Fibroblast of upper back skin (primary cell): ENCODE data around the gene CASP14.
"Not testable (repeated sequence)": the region's sequence is repeated elsewhere in the genome, so short reads cannot be mapped to it uniquely, and the experiment has no call there.

Source experiments
- DNase-seq: peaks from one replicate; pipeline ENCODE4 v3.0.0-alpha.2; 2013

Gene CASP14, protein sequence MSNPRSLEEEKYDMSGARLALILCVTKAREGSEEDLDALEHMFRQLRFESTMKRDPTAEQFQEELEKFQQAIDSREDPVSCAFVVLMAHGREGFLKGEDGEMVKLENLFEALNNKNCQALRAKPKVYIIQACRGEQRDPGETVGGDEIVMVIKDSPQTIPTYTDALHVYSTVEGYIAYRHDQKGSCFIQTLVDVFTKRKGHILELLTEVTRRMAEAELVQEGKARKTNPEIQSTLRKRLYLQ

DNA sequence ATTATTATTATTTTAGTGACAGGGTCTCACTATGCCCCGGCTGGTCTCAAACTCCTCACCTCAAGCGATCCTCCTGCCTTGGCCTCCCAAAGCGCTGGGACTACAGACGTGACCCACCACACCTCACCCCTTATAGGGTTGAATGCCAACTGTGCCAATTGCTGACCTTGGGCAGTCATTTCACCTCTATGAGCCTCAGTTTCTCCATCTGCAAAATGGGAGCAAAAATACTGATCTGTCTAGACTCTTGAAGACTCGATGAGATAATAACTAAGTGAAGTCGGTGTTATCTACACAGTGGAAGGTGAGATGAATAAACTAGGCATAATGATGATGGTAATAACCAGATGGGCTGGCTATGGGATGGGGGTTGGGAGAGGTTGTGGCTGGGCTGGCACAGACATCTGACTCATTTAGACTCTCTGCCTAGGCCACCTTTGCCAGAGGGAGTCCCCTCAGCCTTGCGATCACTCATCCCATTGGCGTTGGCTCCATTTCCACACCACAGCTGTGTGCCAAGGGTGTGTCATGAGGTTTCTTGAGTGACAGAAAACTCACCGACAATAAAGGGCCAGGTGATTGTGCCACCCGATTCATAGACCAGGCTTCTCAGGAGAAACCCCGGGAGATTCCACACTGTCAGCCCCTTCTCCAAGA is at the start of gene CASP14:
CASP14 (plus strand) TSS at position 596 of the 657 bp plus-strand sequence. CDS start 2,772 bp downstream, outside the sequence.
- DNase-seq = no peak

DNA sequence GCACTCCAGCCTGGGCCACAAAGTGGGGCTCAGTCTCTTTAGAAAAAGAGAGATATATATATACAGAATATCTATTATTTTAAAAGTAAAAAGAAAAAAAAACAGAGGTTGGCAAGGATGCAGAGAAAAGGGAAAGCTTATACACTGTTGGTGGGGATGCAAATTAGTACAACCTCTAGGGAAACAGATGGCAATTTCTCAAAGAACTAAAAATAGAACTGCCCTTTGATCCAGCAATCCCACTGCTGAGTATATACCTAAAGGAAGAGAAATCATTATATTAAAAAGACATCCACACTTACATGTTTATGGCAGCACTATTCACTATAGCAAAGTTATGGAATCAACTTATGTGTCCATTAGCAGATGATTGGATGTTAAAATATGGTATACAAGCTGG is 41.0 kb upstream of the CASP14 start:
- no peak for DNase-seq

DNA sequence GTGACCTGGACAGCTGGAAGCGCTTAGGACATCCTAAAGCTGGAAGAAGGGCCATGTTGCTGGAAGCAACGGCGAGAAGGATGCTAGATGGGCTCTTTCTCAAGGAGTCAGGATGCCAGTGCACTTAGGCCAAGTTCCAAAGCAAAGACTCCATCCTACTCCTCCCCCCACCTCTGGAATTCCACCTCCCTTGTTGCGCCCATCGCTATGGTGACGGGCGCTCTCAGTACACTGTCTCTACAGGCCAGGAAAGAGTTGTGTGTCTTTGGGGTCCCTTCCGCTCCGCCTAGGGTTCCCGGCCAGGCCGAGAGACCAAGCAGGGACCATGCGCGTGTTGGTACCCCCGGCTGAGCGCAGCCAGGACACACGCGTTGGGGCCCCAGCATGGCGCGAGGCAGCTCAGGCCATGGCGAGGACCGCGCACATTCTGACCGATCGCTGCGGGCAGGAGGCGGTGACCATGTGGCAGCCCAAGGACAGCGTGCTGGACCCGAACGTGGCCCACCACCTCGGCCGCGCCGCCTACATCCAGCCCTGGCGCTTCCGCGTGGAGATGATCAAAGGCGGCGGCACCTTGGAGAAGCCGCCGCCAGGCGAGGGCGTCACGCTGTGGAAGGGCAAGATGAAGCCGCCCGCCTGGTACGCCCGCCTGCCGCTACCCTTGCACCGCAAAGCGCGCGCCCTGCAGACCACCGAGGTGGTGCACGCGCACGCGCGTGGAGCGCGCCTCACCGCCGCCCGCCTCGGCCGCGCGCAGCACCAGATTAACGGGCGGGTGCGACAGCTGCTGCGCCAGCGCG is 38.6 kb upstream of the CASP14 start:
- no peak for DNase-seq

DNA sequence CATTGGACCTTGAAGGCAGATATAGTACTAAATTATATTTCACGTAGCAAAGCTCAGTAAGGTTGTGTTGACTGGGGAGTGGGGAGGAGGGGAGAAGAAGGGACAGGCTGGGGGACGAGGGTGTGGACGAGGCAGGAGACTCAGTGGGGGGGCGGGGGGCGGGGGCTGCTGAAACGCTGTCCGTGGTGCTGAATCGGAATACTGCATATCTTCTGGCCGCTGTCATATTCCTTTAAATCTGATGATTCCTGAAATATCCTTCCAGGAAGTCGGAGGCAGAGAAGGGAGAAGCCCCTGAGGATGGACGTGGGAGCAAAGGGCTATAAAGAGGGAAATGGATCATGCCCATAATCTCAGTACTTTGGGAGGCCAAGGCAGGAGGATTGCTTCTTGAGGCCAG is 34.7 kb upstream of the CASP14 start:
- no peak for DNase-seq

DNA sequence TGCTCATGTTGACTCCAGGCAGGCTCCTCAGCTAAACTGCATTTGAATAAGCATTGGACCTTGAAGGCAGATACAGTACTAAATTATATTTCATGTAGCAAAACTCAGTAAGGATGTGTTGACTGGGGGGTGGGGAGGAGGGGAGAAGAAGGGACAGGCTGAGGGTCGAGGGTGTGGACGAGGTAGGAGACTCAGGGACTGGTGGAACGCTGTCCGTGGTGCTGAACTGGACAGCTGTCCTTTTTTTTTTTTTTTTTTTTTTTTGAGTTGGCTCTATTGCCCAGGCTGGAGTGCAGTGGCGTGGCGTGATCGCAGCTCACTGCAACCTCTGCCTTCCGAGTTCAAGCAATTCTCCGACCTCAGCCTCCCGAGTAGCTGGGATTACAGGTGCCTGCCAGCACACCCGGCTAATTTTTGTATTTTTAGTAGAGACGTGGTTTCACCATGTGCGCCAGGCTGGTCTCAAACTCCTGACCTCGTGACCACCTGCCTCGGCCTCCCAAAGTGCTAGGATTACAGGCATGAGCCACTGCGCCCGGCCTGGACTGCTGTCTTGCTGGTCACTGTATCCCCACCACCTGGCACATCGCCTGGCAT is 33.2 kb upstream of the CASP14 start:
- DNase-seq = peak; percentile 2

DNA sequence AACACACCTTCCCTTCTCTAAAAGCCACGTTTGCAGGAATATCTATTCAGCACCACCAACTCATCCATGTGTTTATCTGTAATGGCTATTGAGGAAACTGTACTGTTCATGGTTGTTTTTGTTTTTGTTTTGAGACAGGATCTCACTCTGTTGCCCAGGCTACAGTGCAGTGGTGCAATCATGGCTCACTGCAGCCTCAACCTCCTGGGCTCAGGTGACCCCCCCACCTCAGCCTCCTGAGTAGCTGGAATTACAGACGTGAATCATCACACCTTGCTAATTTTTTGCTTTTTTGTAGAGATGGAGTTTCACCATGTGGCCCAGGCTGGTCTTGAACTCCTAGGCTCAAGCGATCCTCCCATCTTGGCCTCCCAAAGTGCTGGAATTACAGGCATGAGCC is 30.4 kb upstream of the CASP14 start:
- DNase-seq = not testable (repeated sequence)

DNA sequence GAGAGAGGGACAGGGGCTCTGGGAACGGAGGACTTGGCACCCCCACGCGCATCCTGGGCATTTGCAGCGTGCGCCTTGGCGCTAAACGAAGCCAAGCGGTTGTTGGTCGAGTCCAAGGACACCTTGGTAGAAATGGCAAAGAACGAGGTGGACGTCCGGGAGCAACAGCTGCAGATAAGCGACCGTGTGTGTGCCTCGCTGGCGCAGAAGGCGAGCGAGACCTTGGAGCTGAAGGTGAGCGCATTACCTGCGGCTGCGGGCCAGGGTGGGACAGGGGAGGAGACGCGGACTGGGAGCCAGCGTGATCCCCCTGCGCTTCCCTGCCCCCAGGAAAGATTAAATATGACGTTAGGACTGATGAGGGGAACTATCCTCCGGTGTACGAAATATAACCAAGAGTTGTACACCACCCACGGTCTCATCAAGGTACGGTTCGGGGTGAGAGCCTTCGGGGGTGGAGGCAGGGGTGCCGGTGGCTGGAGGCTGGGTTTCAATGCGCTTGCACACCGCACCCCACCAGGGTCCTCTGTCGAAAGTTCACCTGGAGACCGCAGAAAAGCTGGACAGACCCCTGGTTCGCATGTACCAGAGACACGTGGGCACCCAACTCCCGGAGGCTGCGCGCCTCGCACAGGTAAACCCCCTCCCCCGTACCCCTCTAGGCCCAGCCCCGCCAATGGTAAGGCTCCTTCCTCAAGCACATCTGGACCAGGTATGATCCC is 27.8 kb upstream of the CASP14 start:
- no peak for DNase-seq

DNA sequence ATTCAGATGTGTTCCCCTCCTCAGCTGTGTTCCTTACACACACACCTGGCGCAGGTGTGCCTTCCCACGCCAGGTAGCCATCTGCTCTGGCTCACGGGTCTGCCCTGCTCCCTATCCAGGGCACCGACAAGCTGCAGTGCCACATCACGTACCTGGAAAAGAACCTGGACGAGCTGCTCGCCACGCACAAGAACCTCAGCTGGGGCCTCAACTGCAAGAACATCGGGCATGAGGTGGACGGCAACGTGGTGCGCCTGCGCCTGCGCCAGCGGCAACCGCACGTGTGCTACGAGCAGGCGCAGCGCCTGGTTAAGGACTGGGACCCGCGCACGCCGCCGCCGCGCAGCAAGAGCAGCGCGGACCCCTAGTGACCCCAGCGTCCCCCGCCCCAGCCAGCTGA is 26.5 kb upstream of the CASP14 start:
- DNase-seq = no peak

DNA sequence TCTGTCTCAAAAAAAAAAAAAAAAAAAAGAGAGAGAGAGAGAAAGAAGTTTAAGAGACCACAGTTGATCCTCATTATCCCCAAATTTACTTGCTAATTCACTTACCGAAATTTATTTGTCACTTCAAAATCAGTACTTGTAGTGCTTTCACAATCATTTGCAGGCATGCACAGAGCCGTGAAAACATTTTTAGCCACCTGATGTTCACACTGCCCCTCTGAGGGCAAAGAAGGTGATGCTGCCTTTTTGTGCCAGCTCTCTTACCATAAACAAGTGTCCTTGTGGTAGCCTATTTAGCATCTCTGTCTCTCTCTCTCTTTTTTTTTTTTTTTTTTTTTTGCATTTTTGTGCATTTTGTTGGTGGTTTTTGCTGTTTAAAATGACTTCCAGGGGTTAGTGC is 24.1 kb upstream of the CASP14 start:
- no peak for DNase-seq

DNA sequence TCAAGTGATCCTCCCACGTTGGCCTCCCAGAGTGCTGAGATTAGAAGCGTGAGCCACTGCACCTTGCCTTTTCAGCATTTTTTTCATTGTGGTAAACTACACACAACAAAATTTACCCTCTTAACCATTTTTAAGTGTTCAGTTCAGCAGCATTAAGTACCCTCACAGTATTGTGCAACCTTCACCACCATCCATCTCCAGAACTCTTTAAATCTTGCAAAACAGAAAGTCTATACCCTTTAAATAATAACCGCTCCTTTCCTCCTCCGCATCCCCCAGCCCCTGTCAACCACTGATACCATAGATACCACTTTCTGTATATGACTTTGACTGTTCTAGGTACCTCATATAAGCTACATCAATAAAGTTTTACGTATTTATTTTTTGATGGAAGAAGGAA is 20.8 kb upstream of the CASP14 start:
- no peak for DNase-seq

DNA sequence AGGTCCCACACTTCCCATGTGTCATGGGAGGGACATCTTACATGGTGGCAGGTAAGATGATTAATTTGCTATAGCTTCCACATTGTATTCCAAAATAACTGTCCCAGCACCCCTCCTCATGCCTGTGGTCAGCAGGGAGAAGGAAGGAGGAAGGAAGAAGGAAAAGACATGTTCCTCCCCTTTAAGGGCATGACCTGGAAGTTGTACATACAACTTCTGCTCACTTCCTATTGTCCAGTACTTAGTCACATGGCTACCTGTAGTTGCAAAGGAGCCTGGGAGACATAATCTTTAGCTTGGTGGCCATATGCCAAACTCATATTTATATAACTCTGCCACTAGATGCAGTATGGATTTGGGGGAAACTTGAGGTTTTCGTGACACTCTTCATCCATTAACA is 17.6 kb upstream of the CASP14 start:
- no peak for DNase-seq

DNA sequence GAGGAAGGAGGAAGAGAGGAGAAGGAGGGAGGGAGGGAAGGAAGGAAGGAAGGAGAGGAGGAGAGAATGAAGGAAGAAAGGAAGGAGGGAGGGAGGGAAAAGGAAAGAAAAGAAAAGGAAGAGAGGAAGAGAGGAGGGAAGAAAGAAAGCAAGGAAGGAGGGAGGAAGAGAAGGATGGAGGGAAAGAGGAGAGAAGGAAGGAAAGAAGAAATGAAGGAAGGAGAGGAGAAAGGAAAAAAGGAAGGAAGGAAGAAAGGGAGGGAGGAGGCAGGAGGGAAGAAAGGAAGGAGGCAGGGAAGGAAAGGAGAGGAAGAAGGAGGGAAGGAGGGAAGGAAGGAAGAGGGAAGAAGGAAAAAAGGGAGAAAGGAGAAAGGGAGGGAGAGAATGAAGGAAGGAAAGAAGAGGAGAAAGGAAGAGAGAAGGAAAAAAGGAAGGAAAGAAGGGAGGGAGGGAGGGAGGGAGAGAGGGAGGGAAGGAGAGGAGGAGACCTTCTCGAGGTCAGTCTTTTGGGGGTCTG is 13.4 kb upstream of the CASP14 start:
- DNase-seq = no peak

DNA sequence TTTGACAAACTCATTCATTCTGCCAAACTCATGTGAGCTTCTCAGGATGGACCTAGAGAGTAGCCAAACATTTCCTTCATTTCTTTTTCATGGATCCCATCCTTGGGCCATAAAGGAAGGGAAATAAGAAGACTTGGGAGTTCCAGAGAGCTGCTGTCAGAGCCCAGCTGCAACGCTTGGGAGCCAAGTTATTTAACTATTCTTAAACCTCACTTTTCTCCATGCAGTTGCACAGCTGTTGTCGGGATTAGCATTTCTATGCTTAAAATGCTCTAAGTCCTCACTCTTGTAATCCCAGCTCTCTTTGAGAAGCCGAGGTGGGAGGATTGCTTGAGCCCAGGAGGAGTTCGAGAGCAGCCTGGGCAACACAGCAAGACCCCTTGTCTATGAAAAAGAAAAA is 11.7 kb upstream of the CASP14 start:
- no peak for DNase-seq

DNA sequence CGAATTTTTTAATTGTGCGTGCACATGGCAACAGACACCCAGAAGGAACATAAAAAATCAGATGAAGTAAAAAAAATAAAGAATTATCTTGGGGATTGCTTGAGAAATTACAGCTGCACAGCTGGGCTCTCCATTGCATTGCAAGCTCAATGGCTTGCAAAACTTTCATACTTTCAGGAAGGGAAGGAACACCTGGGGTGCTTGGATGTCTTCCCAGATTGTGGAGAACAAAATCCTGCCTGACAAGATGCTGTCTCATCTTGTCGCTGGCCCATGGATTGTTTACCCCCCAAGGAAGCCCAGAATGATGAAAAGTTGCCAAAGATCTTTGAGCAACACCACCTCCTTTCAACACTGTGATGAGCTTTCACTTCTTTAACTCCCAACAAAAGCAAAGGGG is 11.0 kb upstream of the CASP14 start:
- DNase-seq = peak; percentile 44

DNA sequence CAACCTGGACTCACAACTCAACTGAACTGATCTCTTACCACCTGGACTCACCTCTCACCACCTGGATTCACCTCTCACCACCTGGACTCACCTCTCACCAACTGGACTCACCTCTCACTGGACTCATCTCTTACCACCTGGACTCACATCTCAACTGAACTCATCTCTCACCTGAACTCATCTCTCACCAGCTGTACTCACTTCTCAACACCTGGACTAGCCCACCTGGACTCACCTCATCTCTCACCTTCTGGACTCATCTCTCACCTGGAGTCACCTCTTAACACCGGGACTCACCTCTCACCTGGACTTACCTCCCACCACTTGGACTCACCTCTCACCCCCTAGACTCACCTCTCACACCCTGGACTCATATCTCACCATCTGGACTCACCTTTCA is 7.3 kb upstream of the CASP14 start:
- DNase-seq = no peak

DNA sequence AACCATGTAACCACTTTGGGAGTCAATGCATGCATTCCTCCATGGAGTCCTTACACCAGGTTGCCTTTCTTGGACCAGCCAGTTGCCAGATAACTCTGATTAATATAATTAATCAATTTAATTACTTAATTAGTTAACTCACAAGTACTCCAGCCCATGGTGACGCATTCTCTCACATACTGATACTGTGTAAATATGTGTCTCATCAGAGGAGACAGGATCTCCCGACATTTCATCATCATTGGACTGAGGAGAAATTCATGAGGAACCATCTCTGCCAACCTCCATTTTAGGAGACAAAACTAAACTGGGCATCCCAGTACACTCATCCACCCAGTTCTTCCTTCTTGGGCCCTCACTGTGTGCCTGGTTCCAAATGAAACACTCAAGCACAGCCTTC is 6.5 kb upstream of the CASP14 start:
- DNase-seq = no peak

DNA sequence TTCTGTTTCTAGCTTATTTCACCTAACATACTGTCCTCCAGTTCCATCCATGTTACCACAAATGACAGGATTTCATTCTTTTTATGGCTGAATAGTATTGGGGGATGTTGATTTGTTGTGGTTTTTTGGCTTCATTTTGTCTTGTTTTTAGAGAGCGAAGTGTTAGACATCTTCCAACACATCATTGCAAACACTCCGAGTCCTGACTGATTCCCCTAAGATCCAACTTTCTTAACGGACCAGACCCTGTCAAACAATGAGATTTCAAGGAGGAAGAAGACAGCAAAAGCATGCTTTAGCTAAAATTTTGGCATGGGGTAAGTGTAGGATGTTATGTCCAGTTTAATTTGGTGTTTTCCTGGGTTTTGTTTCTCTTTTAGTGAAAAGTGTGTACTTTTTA is 3.8 kb upstream of the CASP14 start:
- DNase-seq = no peak

DNA sequence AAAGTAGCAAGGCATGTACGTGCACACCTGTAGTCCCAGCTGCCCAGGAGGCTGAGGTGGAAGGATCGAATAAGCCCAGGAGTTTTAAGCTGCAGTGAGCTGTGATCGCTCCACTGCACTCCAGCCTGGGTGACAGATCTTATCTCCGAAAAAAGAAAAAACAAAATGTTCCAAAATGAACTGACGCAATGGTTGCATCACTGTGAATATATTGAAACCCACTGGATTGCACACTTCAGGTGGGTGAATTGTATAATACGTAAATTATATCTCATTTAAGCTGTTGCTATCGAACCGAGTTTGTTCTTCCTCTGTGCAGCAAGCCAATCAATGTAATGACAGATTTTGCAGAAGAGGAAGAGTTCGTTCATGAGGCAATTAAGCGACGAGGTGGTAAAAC is 1.6 kb upstream of the CASP14 start:
- DNase-seq = no peak

DNA sequence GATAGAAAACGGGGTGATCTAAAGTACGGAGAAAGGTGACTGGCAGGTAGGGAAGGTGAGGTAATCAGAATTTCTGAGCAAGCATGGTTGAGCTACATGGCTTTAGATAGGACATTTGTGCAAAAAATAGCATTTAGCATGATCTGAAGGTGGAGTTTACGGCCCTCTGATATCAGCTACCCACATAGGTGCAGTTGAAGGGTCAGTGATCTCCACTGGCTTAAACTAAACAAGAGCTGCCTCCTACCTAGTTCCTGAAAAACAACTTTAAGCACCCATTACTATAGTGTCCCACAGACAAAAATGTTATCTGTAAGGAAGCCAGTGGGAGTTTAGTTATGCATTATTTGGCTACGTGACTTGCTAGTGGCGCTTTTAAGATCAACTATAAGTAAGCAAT is 1.2 kb upstream of the CASP14 start:
- no peak for DNase-seq

DNA sequence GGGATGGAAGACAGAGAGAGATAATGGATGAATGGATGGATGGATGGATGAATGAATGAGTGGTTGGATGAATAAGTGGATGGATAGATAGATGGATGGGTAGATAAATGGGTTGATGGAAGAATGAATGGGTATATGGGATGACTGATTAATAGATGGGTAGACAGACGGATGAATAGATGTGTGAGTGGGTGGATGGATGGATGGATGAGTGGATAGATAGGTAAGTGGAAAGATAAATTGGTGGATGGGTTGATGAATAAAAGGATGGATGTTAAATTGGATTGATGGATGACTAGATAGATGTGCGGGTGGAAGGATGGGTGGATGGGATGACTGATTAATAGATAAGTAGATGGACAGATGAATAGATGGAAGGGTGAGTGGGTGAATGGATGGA is 1.4 kb downstream of the CASP14 start:
- no peak for DNase-seq

DNA sequence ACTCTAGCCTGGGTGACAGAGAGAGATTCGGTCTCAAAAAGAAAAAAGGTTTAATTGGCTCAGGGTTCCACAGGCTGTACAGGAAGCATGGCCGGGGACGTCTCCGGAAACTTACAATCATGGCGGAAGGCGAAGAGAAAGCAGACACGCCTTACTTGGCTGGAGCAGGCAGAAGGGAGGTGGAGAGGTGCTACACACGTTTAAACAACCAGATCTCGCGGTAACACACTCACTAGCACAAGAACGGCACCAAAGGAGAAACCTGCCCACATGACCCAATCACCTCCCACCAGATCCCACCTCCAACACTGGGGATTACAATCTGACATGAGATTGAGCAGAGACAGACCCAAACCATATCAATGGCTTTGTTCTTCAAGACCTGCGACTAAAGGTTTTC is 12.8 kb downstream of the CASP14 start:
- DNase-seq = no peak

DNA sequence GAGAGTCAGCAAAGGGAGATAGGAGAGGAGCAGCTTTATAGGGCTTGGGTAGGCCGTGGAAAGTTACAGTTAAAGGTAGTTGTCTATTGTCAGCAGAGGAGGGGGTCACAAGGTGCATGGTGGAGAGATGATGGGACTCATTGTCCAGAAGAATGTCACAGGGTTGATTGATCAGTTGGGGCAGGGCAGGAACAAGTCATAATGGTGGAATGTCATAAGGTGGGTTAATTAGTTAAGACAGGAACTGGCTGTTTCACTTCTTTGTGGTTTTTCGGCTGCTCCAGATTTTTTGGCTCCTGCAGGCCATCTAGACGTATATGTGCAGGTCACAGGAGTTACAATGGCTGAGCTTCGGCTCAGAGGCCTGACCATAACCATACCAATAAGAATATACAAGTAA is 21.1 kb downstream of the CASP14 start:
- DNase-seq = not testable (repeated sequence)
